Lower leg skin (tissue), 3 donors: ENCODE data around the gene MYOD1.

Source experiments
- CTCF ChIP-seq, 3 donors: fragments of 450-650 bp; IDR thresholded peaks; one replicate each; pipeline ENCODE4 v1.5.1; 2016; ENCODE audit warnings: antibody characterized with exemption in 3 of 3, mild to moderate bottlenecking in 3 of 3, moderate library complexity in 2 of 3
- POLR2A ChIP-seq, 2 donors: fragments of 450-650 bp; IDR thresholded peaks; one replicate each; pipeline ENCODE4 v1.6.1; 2016 to 2017; ENCODE audit warnings: antibody characterized with exemption in 2 of 2, mild to moderate bottlenecking in 1 of 2, moderate library complexity in 1 of 2

- no peak for TF ChIP-seq CTCF (IDR thresholded peaks at IDR 0.05)
- TF ChIP-seq POLR2A (IDR thresholded peaks at IDR 0.05) = no peak
These were observed 5.8 kb downstream of the MYOD1 start for GRCh38 chr11:17725174-17725573.
